Upper lobe of left lung (tissue), 6 donors: ENCODE data around the gene SETBP1. TPM values are rescaled to one million over a fixed set of nuclear protein-coding genes. Genes with fewer than 3 reads are reported as not detected.

Experiments used
- ATAC-seq, 2 donors: fragments of 200-7000 bp; cut with Tn5 transposase; one replicate each; pipeline ENCODE4 v1.9.1; 2022; ENCODE audit warnings: mild to moderate bottlenecking in 2 of 2, moderate library complexity in 2 of 2; ENCODE audit not compliant: low FRiP score in 2 of 2
- DNase-seq, 2 donors: peaks; one replicate each; pipeline ENCODE4 v3.0.0-alpha.2; 2019 to 2020
- H3K27ac ChIP-seq, 4 donors: fragments of 200-600 bp; sonication (generic); one replicate each; pipeline ENCODE4 v1.5.1; 2016 to 2019
- H3K27me3 ChIP-seq, 4 donors: fragments of 200-600 bp; sonication (generic); one replicate each; pipeline ENCODE4 v1.5.1; 2017 to 2019
- H3K36me3 ChIP-seq, 4 donors: fragments of 200-600 bp; sonication (generic); one replicate each; pipeline ENCODE4 v1.5.1; 2016 to 2019
- H3K4me1 ChIP-seq, 4 donors: fragments of 200-600 bp; sonication (generic); one replicate each; pipeline ENCODE4 v1.5.1; 2018 to 2019
- H3K4me3 ChIP-seq, 4 donors: fragments of 200-600 bp; sonication (generic); one replicate each; pipeline ENCODE4 v1.5.1; 2017 to 2019; ENCODE audit warnings: mild to moderate bottlenecking in 2 of 4, moderate library complexity in 1 of 4
- H3K9me3 ChIP-seq, 4 donors: fragments of 200-600 bp; sonication (generic); one replicate each; pipeline ENCODE4 v1.5.1; 2018 to 2019
- EP300 ChIP-seq, 4 donors: sonication (generic); formaldehyde crosslinking; IDR thresholded peaks; one replicate each; pipeline ENCODE4 v1.5.1; 2017; ENCODE audit warnings: antibody characterized with exemption in 4 of 4, control low read depth in 2 of 4
- POLR2A ChIP-seq, 4 donors: fragments of 450-650 bp; IDR thresholded peaks; one replicate each; pipeline ENCODE4 v1.5.1; 2016 to 2017; ENCODE audit warnings: antibody characterized with exemption in 4 of 4, mild to moderate bottlenecking in 2 of 4
- POLR2AphosphoS5 ChIP-seq, 2 donors: sonication (generic); formaldehyde crosslinking; IDR thresholded peaks; one replicate each; pipeline ENCODE4 v1.5.1; 2017; ENCODE audit warnings: antibody characterized with exemption in 2 of 2
- WGBS, 2 donors: methylation state at CpG; one replicate each; pipeline ENCODE4 v1.1.5; 2017 to 2018; 5-methylcytosine and 5-hydroxymethylcytosine counted together
- total RNA-seq, 6 donors: library from RNA; depleted of rRNA in 4 of 6; stranded (reverse); fragments of >200 nt in 4 of 6; gene quantifications; one replicate each; pipeline versions ENCODE4 v1.1.0 to v1.2.1, GENCODE V29; 2016 to 2021
- TF ChIP-seq, protein P1 (sequence below), 6 experiments: fragments of 450-650 bp in 4 of 6; fragments of 200-600 bp in 2 of 6; sonication (generic) in 2 of 6; IDR thresholded peaks; one replicate each; pipeline ENCODE4 v1.5.1; 2016 to 2019; ENCODE audit warnings: antibody characterized with exemption in 6 of 6
- donor health status: DM: no; HTN: no; CAD: no; lungs with moderate emphysema.
- donor health status: DM: no; HTN: yes; CAD: no; lungs with severe emphysema.

SETBP1 gene
- total RNA-seq, 6 donors from 2014 or later, result 11.7 to 38.8 (median 16.6) TPM

DNA sequence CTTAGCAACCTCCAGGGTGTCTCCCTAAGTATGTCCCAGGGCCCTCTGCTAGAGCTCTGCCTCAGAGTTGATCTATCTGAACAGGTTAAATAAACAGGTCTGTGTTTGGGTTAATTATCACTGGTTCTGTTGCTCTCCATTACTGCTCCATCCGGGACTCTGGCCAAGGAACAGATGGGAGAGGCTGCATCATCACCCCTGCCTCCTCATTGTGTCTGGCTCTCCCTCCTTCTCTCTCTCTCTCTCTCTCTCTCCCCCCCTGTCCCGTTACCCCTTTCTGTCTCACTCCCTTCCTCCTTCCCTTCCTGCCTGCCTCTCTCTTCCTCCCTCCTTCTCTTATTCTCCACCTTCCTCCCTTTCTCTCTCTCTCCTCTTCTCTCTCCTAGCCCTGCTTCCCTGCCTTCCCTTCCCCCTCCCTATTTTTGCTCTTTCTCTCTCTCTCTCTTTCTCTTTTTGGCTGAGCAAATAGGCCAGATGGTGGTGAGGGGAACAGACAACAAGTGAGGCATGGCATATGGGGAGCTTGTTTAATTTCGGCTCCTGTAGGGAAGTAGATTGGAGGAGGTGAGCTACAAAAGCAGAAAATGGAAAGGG is 62.1 kb downstream of the SETBP1 start:
- TF ChIP-seq POLR2A (IDR thresholded peaks at IDR 0.05), result no peak
- TF ChIP-seq POLR2AphosphoS5 (IDR thresholded peaks at IDR 0.05), result no peak
- no peak for TF ChIP-seq EP300 (IDR thresholded peaks at IDR 0.05)
- WGBS, 2 donors, result 56 to 60% methylated on average over 3 of the region's 3 CpGs
- peak overlapping the region in 2 of 4 donors; percentile 28 to 61 for H3K27ac ChIP-seq
- no peaks in the 10 kb centered on the region for H3K27me3 ChIP-seq
- H3K9me3 ChIP-seq, result no peaks in the 10 kb centered on the region
- H3K4me1 ChIP-seq, result peaks cover 0 to 11% (median 3%) of the 10 kb centered on the region in 4 donors
- ATAC-seq (peak in 1 of 2 donors; percentile 90), DNase-seq (no peak)
- H3K36me3 ChIP-seq, result no peaks in the 10 kb centered on the region
- H3K4me3 ChIP-seq, result no peak overlapping the region

- H3K4me1 ChIP-seq, result peaks cover 0 to 11% (median 3%) of the 10 kb centered on the region in 4 donors
- H3K36me3 ChIP-seq, result no peaks in the 10 kb centered on the region
- H3K4me3 ChIP-seq, result no peak overlapping the region
- TF ChIP-seq POLR2A (IDR thresholded peaks at IDR 0.05) (no peak), POLR2AphosphoS5 (IDR thresholded peaks at IDR 0.05) (no peak), EP300 (IDR thresholded peaks at IDR 0.05) (no peak)
- TF ChIP-seq, protein P1, sequence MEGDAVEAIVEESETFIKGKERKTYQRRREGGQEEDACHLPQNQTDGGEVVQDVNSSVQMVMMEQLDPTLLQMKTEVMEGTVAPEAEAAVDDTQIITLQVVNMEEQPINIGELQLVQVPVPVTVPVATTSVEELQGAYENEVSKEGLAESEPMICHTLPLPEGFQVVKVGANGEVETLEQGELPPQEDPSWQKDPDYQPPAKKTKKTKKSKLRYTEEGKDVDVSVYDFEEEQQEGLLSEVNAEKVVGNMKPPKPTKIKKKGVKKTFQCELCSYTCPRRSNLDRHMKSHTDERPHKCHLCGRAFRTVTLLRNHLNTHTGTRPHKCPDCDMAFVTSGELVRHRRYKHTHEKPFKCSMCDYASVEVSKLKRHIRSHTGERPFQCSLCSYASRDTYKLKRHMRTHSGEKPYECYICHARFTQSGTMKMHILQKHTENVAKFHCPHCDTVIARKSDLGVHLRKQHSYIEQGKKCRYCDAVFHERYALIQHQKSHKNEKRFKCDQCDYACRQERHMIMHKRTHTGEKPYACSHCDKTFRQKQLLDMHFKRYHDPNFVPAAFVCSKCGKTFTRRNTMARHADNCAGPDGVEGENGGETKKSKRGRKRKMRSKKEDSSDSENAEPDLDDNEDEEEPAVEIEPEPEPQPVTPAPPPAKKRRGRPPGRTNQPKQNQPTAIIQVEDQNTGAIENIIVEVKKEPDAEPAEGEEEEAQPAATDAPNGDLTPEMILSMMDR (IDR thresholded peaks at IDR 0.05), result no peak
- WGBS, 2 donors, result 56 to 77% methylated on average over 2 of the region's 2 CpGs
- H3K27me3 ChIP-seq, result no peaks in the 10 kb centered on the region
- H3K27ac ChIP-seq, result peak overlapping the region in 1 of 4 donors; percentile 29
- no peak for DNase-seq
- H3K9me3 ChIP-seq, result no peaks in the 10 kb centered on the region
- no peak for ATAC-seq
Measured at GRCh38 chr18:44743631-44744030, 62.9 kb downstream of the SETBP1 start.

DNA sequence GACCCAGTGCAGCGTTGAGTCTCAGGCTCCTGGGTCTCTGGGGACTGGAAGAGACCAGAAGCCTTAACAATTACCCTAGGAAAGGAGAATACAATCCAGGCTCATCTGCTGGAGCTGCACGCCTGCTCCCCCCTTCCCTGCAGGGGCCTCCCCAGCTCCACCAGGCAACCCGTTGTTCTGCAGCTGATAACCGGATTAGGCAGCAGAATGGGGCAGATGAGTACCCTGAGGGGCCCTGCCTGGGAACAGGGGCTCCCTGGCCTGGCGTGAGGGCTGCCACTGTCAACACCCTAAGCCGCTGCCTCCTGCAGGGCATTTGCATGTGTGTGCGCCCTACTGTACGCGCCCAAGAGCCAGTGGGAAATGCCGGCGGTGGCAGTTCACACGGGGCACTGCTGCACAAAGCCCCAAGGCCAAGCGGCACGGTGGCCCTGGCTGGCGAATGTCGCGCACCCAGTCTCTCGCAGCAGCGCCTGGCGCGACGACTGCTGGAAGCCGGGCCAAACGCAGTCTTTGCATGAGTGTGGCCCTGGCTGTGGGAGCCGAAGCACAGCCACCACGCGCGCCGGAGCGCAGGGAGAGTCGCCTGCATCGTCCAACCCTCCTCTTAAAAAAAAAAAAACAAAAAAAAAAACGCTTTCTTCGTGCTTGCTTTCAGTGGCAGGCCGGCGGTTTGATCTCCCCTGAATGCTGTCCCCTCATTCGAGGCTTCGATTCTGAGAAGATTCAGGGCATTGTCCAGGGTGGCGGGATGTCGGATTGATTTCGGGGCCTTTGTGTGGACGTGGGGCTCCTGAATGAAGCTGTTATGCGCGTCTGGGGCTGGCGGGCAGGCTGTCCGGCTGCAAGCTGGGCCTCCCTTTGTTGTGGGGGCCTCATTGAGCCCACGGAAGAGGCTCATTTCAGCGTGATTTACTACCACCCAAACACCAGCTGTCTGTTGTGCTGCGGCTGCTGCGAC is 63.8 kb downstream of the SETBP1 start:
- Histone ChIP-seq H3K4me3 (no peak overlapping the region), H3K27ac (no peak overlapping the region), H3K27me3 (no peaks in the 10 kb centered on the region), H3K4me1 (peaks cover 0 to 11% (median 3%) of the 10 kb centered on the region in 4 donors), H3K9me3 (no peaks in the 10 kb centered on the region), H3K36me3 (no peaks in the 10 kb centered on the region)
- DNase-seq (peak in 1 of 2 donors; percentile 83), ATAC-seq (no peak)
- 77 to 84% methylated on average over 48 to 50 of the region's 50 CpGs for WGBS, 2 donors
- TF ChIP-seq POLR2AphosphoS5 (IDR thresholded peaks at IDR 0.05) (no peak), POLR2A (IDR thresholded peaks at IDR 0.05) (no peak), EP300 (IDR thresholded peaks at IDR 0.05) (no peak)
- TF ChIP-seq, protein P1 (IDR thresholded peaks at IDR 0.05), result no peak

DNA sequence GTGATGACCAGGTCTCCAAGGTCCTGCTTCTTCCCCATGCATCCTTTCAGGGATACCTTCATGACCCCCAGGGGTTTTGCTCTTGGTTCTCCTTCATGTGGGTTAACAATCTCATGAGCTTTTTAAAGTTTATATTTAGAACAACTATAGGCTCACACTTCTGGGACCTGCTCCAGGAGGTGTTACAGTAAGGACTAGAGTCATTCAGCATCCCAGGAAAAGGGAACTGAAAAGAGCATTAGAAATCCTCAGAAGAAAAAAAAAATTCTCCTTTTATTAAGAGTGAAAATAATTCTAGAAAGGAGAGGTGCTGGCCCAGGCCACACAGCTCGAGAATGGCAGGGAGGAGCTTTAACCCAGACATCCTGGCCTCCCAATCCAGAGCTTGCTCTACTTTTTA is 66.5 kb downstream of the SETBP1 start:
- no peak overlapping the region for H3K4me3 ChIP-seq
- no peaks in the 10 kb centered on the region for H3K36me3 ChIP-seq
- H3K27me3 ChIP-seq, result no peaks in the 10 kb centered on the region
- no peaks in the 10 kb centered on the region for H3K9me3 ChIP-seq
- peaks cover 0 to 11% (median 3%) of the 10 kb centered on the region in 4 donors for H3K4me1 ChIP-seq
- H3K27ac ChIP-seq, result no peak overlapping the region
- TF ChIP-seq EP300 (IDR thresholded peaks at IDR 0.05) (no peak), POLR2A (IDR thresholded peaks at IDR 0.05) (no peak)
- ATAC-seq (no peak), DNase-seq (no peak)
- 65 to 74% methylated on average over 1 of the region's 1 CpG for WGBS, 2 donors

GRCh38 chr18:44748582-44748981 is 67.9 kb downstream of the SETBP1 start:
- ATAC-seq, result no peak
- no peak overlapping the region for H3K4me3 ChIP-seq
- peaks cover 0 to 6% (median under 1%) of the 10 kb centered on the region in 4 donors for H3K4me1 ChIP-seq
- no peak for DNase-seq
- H3K9me3 ChIP-seq, result no peaks in the 10 kb centered on the region
- no peaks in the 10 kb centered on the region for H3K36me3 ChIP-seq
- H3K27me3 ChIP-seq, result no peaks in the 10 kb centered on the region
- no peak for TF ChIP-seq POLR2AphosphoS5 (IDR thresholded peaks at IDR 0.05)
- TF ChIP-seq, protein P1 (IDR thresholded peaks at IDR 0.05), result no peak
- TF ChIP-seq POLR2A (IDR thresholded peaks at IDR 0.05), result no peak
- TF ChIP-seq EP300 (IDR thresholded peaks at IDR 0.05), result no peak
- WGBS, 2 donors, result 80 to 89% methylated on average over 5 of the region's 5 CpGs
- H3K27ac ChIP-seq, result no peak overlapping the region
